GM23248 (cell line): ENCODE measurements around the gene COL28A1. TPM values are rescaled to one million over a fixed set of nuclear protein-coding genes. Genes with fewer than 3 reads are reported as not detected.

ENCODE experiments used
- DNase-seq: peaks from one replicate; pipeline ENCODE4 v3.0.0-alpha.2; 2015
- H2AFZ ChIP-seq: fragments of 200-600 bp; sonication (generic); 2 replicates; pipeline ENCODE4 v1.6.1; 2016; ENCODE audit warnings: antibody characterized with exemption
- H3F3A ChIP-seq: fragments of 200-600 bp; sonication (generic); 2 replicates; pipeline ENCODE4 v1.6.1; 2016; ENCODE audit warnings: mild to moderate bottlenecking, antibody characterized with exemption, mixed run types; ENCODE audit not compliant: insufficient read depth
- H3K27ac ChIP-seq: fragments of 200-600 bp; sonication (generic); 2 replicates; pipeline ENCODE4 v1.5.1; 2016; ENCODE audit warnings: mild to moderate bottlenecking
- H3K27me3 ChIP-seq: fragments of 200-600 bp; sonication (generic); replicated peaks from 2 replicates; pipeline ENCODE4 v1.6.1; 2016; ENCODE audit warnings: mild to moderate bottlenecking; ENCODE audit not compliant: insufficient read depth
- H3K36me3 ChIP-seq: fragments of 200-600 bp; sonication (generic); 2 replicates; pipeline ENCODE4 v1.6.1; 2016; ENCODE audit warnings: low read depth, mild to moderate bottlenecking
- H3K4me1 ChIP-seq: fragments of 200-600 bp; sonication (generic); 2 replicates; pipeline ENCODE4 v1.6.1; 2016; ENCODE audit warnings: mild to moderate bottlenecking; ENCODE audit not compliant: insufficient read depth
- H3K4me2 ChIP-seq: fragments of 200-600 bp; sonication (generic); one replicate; pipeline ENCODE4 v1.6.1; 2016; ENCODE audit warnings: mild to moderate bottlenecking; ENCODE audit not compliant: unreplicated experiment
- H3K4me3 ChIP-seq: fragments of 200-600 bp; sonication (generic); 2 replicates; pipeline ENCODE4 v1.5.1; 2016; ENCODE audit warnings: mild to moderate bottlenecking
- H3K79me2 ChIP-seq: fragments of 200-600 bp; sonication (generic); 2 replicates; pipeline ENCODE4 v1.6.1; 2016; ENCODE audit warnings: mild to moderate bottlenecking; ENCODE audit not compliant: insufficient read depth
- H3K9ac ChIP-seq: fragments of 200-600 bp; sonication (generic); 2 replicates; pipeline ENCODE4 v1.6.1; 2016; ENCODE audit warnings: mild to moderate bottlenecking
- H3K9me2 ChIP-seq: fragments of 200-600 bp; sonication (generic); 2 replicates; pipeline ENCODE4 v1.6.1; 2016; ENCODE audit warnings: mixed run types, mild to moderate bottlenecking, moderate library complexity; ENCODE audit not compliant: insufficient read depth
- H3K9me3 ChIP-seq: fragments of 200-600 bp; sonication (generic); one replicate; pipeline ENCODE4 v1.6.1; 2017; ENCODE audit warnings: low read depth
- H4K20me1 ChIP-seq: fragments of 200-600 bp; sonication (generic); 2 replicates; pipeline ENCODE4 v1.6.0; 2016; ENCODE audit not compliant: insufficient read depth
- EZH2 ChIP-seq: fragments of 200-600 bp; sonication (generic); IDR thresholded peaks from 2 replicates; pipeline ENCODE4 v1.6.1; 2018; ENCODE audit warnings: antibody characterized with exemption, mild to moderate bottlenecking; ENCODE audit not compliant: insufficient read depth, poor library complexity, severe bottlenecking
- EZH2phosphoT487 ChIP-seq: fragments of 200-600 bp; sonication (generic); IDR thresholded peaks from 2 replicates; pipeline ENCODE4 v1.6.1; 2018; ENCODE audit warnings: antibody characterized with exemption, moderate library complexity, mild to moderate bottlenecking, low read depth; ENCODE audit not compliant: insufficient read depth
- WGBS, 2 experiments: methylation state at CpG; one replicate each; pipeline ENCODE4 v1.1.6; 2015 to 2017; ENCODE audit warnings: low lambda C conversion rate in 2 of 2, low coverage in 1 of 2; ENCODE audit errors: missing lambda C conversion rate in 2 of 2; 5-methylcytosine and 5-hydroxymethylcytosine counted together
- in situ Hi-C: fragments of 300-500 bp; cut with MboI; formaldehyde crosslinking; loops from 2 replicates; pipeline ENCODE4 v1.15.0; 2020
- polyA plus RNA-seq: library from polyadenylated mRNA; unstranded; fragments of >200 nt; fragmentation: Nextera tagmentation; extraction: Ambion mirVana; gene quantifications from 2 replicates; pipeline ENCODE4 v1.2.1, GENCODE V29; 2016
- total RNA-seq: library from RNA; depleted of rRNA; stranded (reverse); fragments of >200 nt; shearing (Covaris generic); gene quantifications from 2 replicates; pipeline ENCODE4 v1.2.3, GENCODE V29; 2014

The COL28A1 gene
- total and polyA plus RNA-seq, 2 experiments from 2014 or later, result not detected

GRCh38 chr7:7539152-7539551, 3.5 kb upstream of the COL28A1 start:
- TF ChIP-seq EZH2, result no peak
- Histone ChIP-seq H3K4me3 (no peak overlapping the region), H3K9me3 (no peaks in the 10 kb centered on the region), H3K4me1 (no peaks in the 10 kb centered on the region), H3K27ac (no peak overlapping the region), H3K4me2 (no peak overlapping the region), H4K20me1 (no peaks in the 10 kb centered on the region), H3F3A (no peaks in the 10 kb centered on the region), H3K9ac (no peak overlapping the region), H3K27me3 (no peaks in the 10 kb centered on the region), H3K9me2 (no peaks in the 10 kb centered on the region), H3K79me2 (no peaks in the 10 kb centered on the region), H2AFZ (no peak overlapping the region), H3K36me3 (no peaks in the 10 kb centered on the region)
- in situ Hi-C loops, result loop anchor here (5.0 to 25.0 kb wide), 3 partner anchors 112 to 577 kb away; no protein-coding TSS in a partner anchor
- WGBS, 2 experiments, result 62 to 65% methylated on average over 4 of the region's 4 CpGs
- no peak for DNase-seq

- no peak overlapping the region for H2AFZ ChIP-seq
- H3K36me3 ChIP-seq, result no peaks in the 10 kb centered on the region
- TF ChIP-seq EZH2 (no peak), EZH2phosphoT487 (no peak)
- no peak for DNase-seq
- no peaks in the 10 kb centered on the region for H3K27me3 ChIP-seq
- H3K27ac ChIP-seq, result no peak overlapping the region
- H3K79me2 ChIP-seq, result no peaks in the 10 kb centered on the region
- no peak overlapping the region for H3K4me2 ChIP-seq
- H3K9me2 ChIP-seq, result no peaks in the 10 kb centered on the region
- H4K20me1 ChIP-seq, result no peaks in the 10 kb centered on the region
- H3K9ac ChIP-seq, result no peak overlapping the region
- H3K9me3 ChIP-seq, result no peaks in the 10 kb centered on the region
- H3K4me1 ChIP-seq, result no peaks in the 10 kb centered on the region
- H3K4me3 ChIP-seq, result no peak overlapping the region
- 97 to 100% methylated on average over 2 of the region's 2 CpGs for WGBS, 2 experiments
- in situ Hi-C loops, result loop anchor here (5.0 to 25.0 kb wide), 3 partner anchors 110 to 575 kb away; no protein-coding TSS in a partner anchor
- H3F3A ChIP-seq, result no peaks in the 10 kb centered on the region
Measured at GRCh38 chr7:7537711-7538110, 2.0 kb upstream of the COL28A1 start.

- Histone ChIP-seq H3K27ac (no peak overlapping the region), H3F3A (no peaks in the 10 kb centered on the region), H3K79me2 (no peaks in the 10 kb centered on the region), H3K36me3 (no peaks in the 10 kb centered on the region), H3K4me2 (no peak overlapping the region), H2AFZ (no peak overlapping the region), H3K9ac (no peak overlapping the region), H4K20me1 (no peaks in the 10 kb centered on the region), H3K4me1 (no peaks in the 10 kb centered on the region), H3K9me2 (no peaks in the 10 kb centered on the region), H3K9me3 (no peaks in the 10 kb centered on the region), H3K27me3 (no peaks in the 10 kb centered on the region), H3K4me3 (no peak overlapping the region)
- no peak for DNase-seq
- in situ Hi-C loops, result loop anchor here (5.0 to 25.0 kb wide), 3 partner anchors 109 to 574 kb away; no protein-coding TSS in a partner anchor
- 93 to 95% methylated on average over 5 of the region's 5 CpGs for WGBS, 2 experiments
- TF ChIP-seq EZH2 (no peak), EZH2phosphoT487 (no peak)
Measured at GRCh38 chr7:7536396-7537019, 835 bp upstream of the COL28A1 start.

GRCh38 chr7:7533831-7534430, 1.7 kb downstream of the COL28A1 start:
- Histone ChIP-seq H3K36me3 (no peaks in the 10 kb centered on the region), H3K27me3 (no peaks in the 10 kb centered on the region), H3K4me1 (no peaks in the 10 kb centered on the region), H3K4me3 (no peak overlapping the region), H3F3A (no peaks in the 10 kb centered on the region), H4K20me1 (no peaks in the 10 kb centered on the region), H3K79me2 (no peaks in the 10 kb centered on the region), H3K9me2 (no peaks in the 10 kb centered on the region), H3K9ac (no peak overlapping the region), H3K9me3 (no peaks in the 10 kb centered on the region), H2AFZ (no peak overlapping the region), H3K27ac (no peak overlapping the region), H3K4me2 (no peak overlapping the region)
- no peak for DNase-seq
- TF ChIP-seq EZH2, result no peak
- TF ChIP-seq EZH2phosphoT487, result no peak
- 37 to 63% methylated on average over 3 of the region's 3 CpGs for WGBS, 2 experiments
- in situ Hi-C loops, result loop anchor here (10.0 to 25.0 kb wide), 2 partner anchors 439 to 572 kb away; no protein-coding TSS in a partner anchor
